ENCODE data around the gene PACSIN3. TPM values are rescaled to one million over a fixed set of nuclear protein-coding genes. Genes with fewer than 3 reads are reported as not detected.
"Not testable (repeated sequence)": the region's sequence is repeated elsewhere in the genome, so short reads cannot be mapped to it uniquely, and the experiment has no call there.

The PACSIN3 gene
- total RNA-seq, 2 donors from 2014 or later = 48.0 to 66.6 TPM

DNA sequence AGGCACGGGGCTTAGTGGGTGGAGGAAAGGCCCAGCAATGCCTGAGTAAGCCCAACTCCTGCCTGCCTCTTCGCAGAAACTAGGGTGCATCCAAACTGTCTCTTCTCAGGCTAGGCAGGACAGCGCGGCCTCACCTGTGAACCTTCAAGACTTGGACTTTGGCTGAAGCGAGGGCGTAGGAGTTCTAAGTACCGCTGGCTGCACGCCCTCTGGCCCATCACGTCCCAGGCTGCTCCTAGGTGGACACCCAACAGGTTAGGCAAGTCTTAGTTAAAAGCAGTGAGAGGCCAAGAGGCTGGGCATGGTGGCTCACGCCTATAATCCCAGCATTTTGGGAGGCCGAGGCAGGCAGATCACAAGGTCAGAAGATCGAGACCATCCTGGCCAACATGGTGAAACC, 26.7 kb upstream of the PACSIN3 start:
- H3K27ac Mint-ChIP-seq = no peak overlapping the region
- Histone ChIP-seq H3K4me3 (ENCODE audit: low read length) (no peak overlapping the region), H3K36me3 (ENCODE audit: control insufficient read depth, insufficient read depth, low read length) (no peaks in the 10 kb centered on the region), H3K27me3 (ENCODE audit: control insufficient read depth, insufficient read depth, low read length, poor library complexity, severe bottlenecking) (no peaks in the 10 kb centered on the region), H3K27ac (ENCODE audit: low read depth, low read length) (no peak overlapping the region), H3K9me3 (ENCODE audit: control insufficient read depth, low read length) (no peaks in the 10 kb centered on the region), H3K4me1 (ENCODE audit: control insufficient read depth, insufficient read depth, low read length) (no peaks in the 10 kb centered on the region), H3K9ac (ENCODE audit: extremely low read depth, low read length, poor library complexity, severe bottlenecking) (no peak overlapping the region)
- no peaks in the 10 kb centered on the region for H3K9me3 Mint-ChIP-seq
- no peaks in the 10 kb centered on the region for H3K36me3 Mint-ChIP-seq (ENCODE audit: low read depth)
- TF ChIP-seq, protein P1, sequence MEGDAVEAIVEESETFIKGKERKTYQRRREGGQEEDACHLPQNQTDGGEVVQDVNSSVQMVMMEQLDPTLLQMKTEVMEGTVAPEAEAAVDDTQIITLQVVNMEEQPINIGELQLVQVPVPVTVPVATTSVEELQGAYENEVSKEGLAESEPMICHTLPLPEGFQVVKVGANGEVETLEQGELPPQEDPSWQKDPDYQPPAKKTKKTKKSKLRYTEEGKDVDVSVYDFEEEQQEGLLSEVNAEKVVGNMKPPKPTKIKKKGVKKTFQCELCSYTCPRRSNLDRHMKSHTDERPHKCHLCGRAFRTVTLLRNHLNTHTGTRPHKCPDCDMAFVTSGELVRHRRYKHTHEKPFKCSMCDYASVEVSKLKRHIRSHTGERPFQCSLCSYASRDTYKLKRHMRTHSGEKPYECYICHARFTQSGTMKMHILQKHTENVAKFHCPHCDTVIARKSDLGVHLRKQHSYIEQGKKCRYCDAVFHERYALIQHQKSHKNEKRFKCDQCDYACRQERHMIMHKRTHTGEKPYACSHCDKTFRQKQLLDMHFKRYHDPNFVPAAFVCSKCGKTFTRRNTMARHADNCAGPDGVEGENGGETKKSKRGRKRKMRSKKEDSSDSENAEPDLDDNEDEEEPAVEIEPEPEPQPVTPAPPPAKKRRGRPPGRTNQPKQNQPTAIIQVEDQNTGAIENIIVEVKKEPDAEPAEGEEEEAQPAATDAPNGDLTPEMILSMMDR (conservative IDR thresholded peaks at IDR 0.05) = no peak
- peaks cover 9% of the 10 kb centered on the region for H3K4me1 Mint-ChIP-seq
- H3K27me3 Mint-ChIP-seq (ENCODE audit: insufficient read depth) = no peaks in the 10 kb centered on the region
- DNase-seq = no peak
- no peak overlapping the region for H3K4me3 Mint-ChIP-seq
- 93 to 97% methylated on average over 10 to 12 of the region's 12 CpGs for WGBS, 2 experiments (ENCODE audit: insufficient coverage in 1 of 2, insufficient read length in 1 of 2)

DNA sequence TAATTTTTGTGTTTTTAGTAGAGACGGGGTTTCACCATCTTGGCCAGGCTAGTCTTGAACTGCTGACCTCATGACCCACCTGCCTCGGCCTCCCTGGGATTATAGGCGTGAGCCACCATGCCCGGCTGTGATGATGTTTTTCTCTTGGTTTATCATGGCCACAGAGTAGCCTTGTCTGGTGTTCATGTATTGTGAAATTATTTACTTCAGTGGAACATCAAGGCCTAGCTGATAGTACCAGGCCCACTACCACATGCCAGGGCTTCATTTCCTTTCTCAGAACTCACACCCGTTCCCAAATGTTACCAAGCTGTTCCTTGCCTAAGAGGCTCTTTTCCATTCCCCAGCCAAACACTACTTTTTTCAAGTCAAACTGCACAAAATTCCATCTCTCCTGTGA, 22.4 kb upstream of the PACSIN3 start:
- Histone ChIP-seq H3K4me3 (ENCODE audit: low read length) (no peak overlapping the region), H3K27ac (ENCODE audit: low read depth, low read length) (no peak overlapping the region), H3K27me3 (ENCODE audit: control insufficient read depth, insufficient read depth, low read length, poor library complexity, severe bottlenecking) (no peaks in the 10 kb centered on the region), H3K9me3 (ENCODE audit: control insufficient read depth, low read length) (no peaks in the 10 kb centered on the region), H3K9ac (ENCODE audit: extremely low read depth, low read length, poor library complexity, severe bottlenecking) (no peak overlapping the region), H3K36me3 (ENCODE audit: control insufficient read depth, insufficient read depth, low read length) (no peaks in the 10 kb centered on the region), H3K4me1 (ENCODE audit: control insufficient read depth, insufficient read depth, low read length) (no peaks in the 10 kb centered on the region)
- TF ChIP-seq, protein P1 (conservative IDR thresholded peaks at IDR 0.05) = no peak
- 93 to 94% methylated on average over 2 to 5 of the region's 5 CpGs for WGBS, 2 experiments (ENCODE audit: insufficient coverage in 1 of 2, insufficient read length in 1 of 2)
- DNase-seq = no peak
- Mint-ChIP-seq H3K27me3 (ENCODE audit: insufficient read depth) (no peaks in the 10 kb centered on the region), H3K36me3 (ENCODE audit: low read depth) (no peaks in the 10 kb centered on the region), H3K27ac (no peak overlapping the region), H3K4me1 (peaks cover 5% of the 10 kb centered on the region), H3K9me3 (no peaks in the 10 kb centered on the region), H3K4me3 (no peak overlapping the region)

DNA sequence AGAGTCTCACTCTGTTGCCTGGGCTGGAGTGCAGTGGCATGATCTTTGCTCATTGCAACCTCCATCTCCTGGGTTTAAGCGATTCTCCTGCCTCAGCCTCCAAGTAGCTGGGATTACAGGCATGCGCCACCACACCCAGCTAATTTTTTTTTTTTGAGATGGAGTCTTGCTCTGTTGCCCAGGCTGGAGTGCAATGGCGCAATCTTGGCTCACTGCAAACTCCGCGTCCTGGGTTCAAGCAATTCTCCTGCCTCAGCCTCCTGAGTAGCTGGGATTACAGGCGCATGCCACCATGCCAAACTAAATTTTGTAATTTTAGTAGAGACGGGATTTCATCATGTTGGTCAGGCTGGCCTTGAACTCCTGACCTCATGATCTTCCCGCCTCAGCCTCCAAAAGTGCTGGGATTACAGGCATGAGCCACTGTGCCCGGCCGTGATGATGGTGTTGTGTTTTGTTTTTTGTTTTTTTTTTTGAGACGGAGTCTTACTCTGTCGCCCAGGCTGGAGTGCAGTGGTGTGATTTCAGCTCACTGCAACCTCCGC, 21.8 kb upstream of the PACSIN3 start:
- not testable (repeated sequence) for H3K27ac ChIP-seq (ENCODE audit: low read depth, low read length); H3K27ac Mint-ChIP-seq

DNA sequence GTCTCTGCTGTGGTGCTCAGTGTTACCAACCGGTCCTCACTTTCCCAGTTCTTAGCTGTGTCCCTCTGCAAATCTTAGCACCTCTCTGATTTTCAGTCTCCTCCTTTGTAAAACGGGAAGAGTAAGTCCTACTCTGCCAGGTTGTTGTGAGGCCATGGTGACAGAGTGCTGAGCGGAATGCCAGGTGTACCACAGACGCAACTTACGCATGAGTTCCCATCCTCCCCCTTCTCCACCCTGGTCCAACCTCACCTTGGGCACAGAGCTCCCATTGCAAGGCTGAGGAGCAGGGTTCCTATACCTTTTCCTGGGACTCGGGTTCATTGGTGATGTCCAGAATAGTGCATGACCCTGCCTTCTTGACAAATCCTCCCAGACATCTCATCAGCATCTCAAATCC, 21.2 kb upstream of the PACSIN3 start:
- Mint-ChIP-seq H3K27ac (no peak overlapping the region), H3K27me3 (ENCODE audit: insufficient read depth) (no peaks in the 10 kb centered on the region), H3K4me3 (no peak overlapping the region), H3K9me3 (no peaks in the 10 kb centered on the region), H3K4me1 (peaks cover 5% of the 10 kb centered on the region), H3K36me3 (ENCODE audit: low read depth) (no peaks in the 10 kb centered on the region)
- 84 to 91% methylated on average over 6 of the region's 6 CpGs for WGBS, 2 experiments (ENCODE audit: insufficient coverage in 1 of 2, insufficient read length in 1 of 2)
- H3K27ac ChIP-seq (ENCODE audit: low read depth, low read length) = no peak overlapping the region
- H3K27me3 ChIP-seq (ENCODE audit: control insufficient read depth, insufficient read depth, low read length, poor library complexity, severe bottlenecking) = no peaks in the 10 kb centered on the region
- H3K4me1 ChIP-seq (ENCODE audit: control insufficient read depth, insufficient read depth, low read length) = no peaks in the 10 kb centered on the region
- TF ChIP-seq, protein P1 (conservative IDR thresholded peaks at IDR 0.05) = no peak
- no peak for DNase-seq
- H3K9me3 ChIP-seq (ENCODE audit: control insufficient read depth, low read length) = no peaks in the 10 kb centered on the region
- H3K4me3 ChIP-seq (ENCODE audit: low read length) = no peak overlapping the region
- H3K9ac ChIP-seq (ENCODE audit: extremely low read depth, low read length, poor library complexity, severe bottlenecking) = no peak overlapping the region
- H3K36me3 ChIP-seq (ENCODE audit: control insufficient read depth, insufficient read depth, low read length) = no peaks in the 10 kb centered on the region

More for the DNA sequence above, 21.8 kb upstream of the PACSIN3 start:
- DNase-seq; H3K9ac ChIP-seq (ENCODE audit: extremely low read depth, low read length, poor library complexity, severe bottlenecking); H3K27me3 ChIP-seq (ENCODE audit: control insufficient read depth, insufficient read depth, low read length, poor library complexity, severe bottlenecking); H3K4me3 ChIP-seq (ENCODE audit: low read length); H3K4me3 Mint-ChIP-seq; H3K36me3 Mint-ChIP-seq (ENCODE audit: low read depth); H3K9me3 ChIP-seq (ENCODE audit: control insufficient read depth, low read length); H3K4me1 Mint-ChIP-seq; H3K4me1 ChIP-seq (ENCODE audit: control insufficient read depth, insufficient read depth, low read length); H3K36me3 ChIP-seq (ENCODE audit: control insufficient read depth, insufficient read depth, low read length); H3K9me3 Mint-ChIP-seq; H3K27me3 Mint-ChIP-seq (ENCODE audit: insufficient read depth): not testable (repeated sequence)
- 92 to 94% methylated on average over 12 to 13 of the region's 13 CpGs for WGBS, 2 experiments (ENCODE audit: insufficient coverage in 1 of 2, insufficient read length in 1 of 2)

DNA sequence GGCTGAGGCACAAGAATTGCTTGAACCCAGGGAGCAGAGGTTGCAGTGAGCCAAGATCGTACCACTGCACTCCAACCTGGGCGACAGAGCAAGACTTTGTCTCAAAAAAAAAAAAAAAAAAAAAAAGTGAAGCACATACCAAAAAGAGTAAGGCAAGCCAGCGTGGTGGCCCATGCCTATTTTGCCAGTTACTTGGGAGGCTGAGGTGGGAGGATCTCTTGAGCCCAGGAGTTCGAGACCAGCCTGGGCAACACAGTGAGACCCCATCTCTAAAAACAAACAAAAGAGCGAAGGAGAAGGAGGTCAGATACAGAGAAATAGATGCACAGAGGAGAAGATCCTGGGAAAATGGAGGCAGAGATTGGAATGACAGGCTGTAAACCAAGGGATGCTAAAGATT, 20.3 kb upstream of the PACSIN3 start:
- H3K27ac ChIP-seq (ENCODE audit: low read depth, low read length); H3K36me3 ChIP-seq (ENCODE audit: control insufficient read depth, insufficient read depth, low read length); H3K27me3 Mint-ChIP-seq (ENCODE audit: insufficient read depth); H3K27me3 ChIP-seq (ENCODE audit: control insufficient read depth, insufficient read depth, low read length, poor library complexity, severe bottlenecking); H3K4me1 ChIP-seq (ENCODE audit: control insufficient read depth, insufficient read depth, low read length); H3K36me3 Mint-ChIP-seq (ENCODE audit: low read depth); H3K9ac ChIP-seq (ENCODE audit: extremely low read depth, low read length, poor library complexity, severe bottlenecking); H3K27ac Mint-ChIP-seq; H3K4me3 Mint-ChIP-seq; H3K4me1 Mint-ChIP-seq; H3K9me3 ChIP-seq (ENCODE audit: control insufficient read depth, low read length); H3K9me3 Mint-ChIP-seq; DNase-seq; H3K4me3 ChIP-seq (ENCODE audit: low read length): not testable (repeated sequence)
- 87 to 95% methylated on average over 2 to 5 of the region's 5 CpGs for WGBS, 2 experiments (ENCODE audit: insufficient coverage in 1 of 2, insufficient read length in 1 of 2)
